Spleen (tissue), 11 donors: ENCODE results near the gene NOXA1. TPM values are rescaled to one million over a fixed set of nuclear protein-coding genes. Genes with fewer than 3 reads are reported as not detected.

Experiments used
- DNase-seq: peaks from one replicate; pipeline ENCODE4 v3.0.0-alpha.2; 2020
- H3K27ac ChIP-seq, 8 donors: fragments of 200-600 bp; sonication (generic) in 7 of 8; 1 replicate in 4 of 8; 2 replicates in 4 of 8; pipeline versions ENCODE4 v1.5.0 to v1.8.0; 2016 to 2021; ENCODE audit warnings: inconsistent platforms in 4 of 8, mild to moderate bottlenecking in 4 of 8, moderate library complexity in 1 of 8
- H3K27me3 ChIP-seq, 7 donors: fragments of 200-600 bp; sonication (generic) in 6 of 7; replicated peaks in 1 of 7; 1 replicate in 4 of 7; 2 replicates in 3 of 7; pipeline versions ENCODE4 v1.5.0 to v1.8.0; 2016 to 2021; ENCODE audit warnings: inconsistent platforms in 3 of 7, mild to moderate bottlenecking in 1 of 7
- H3K36me3 ChIP-seq, 6 donors: fragments of 200-600 bp; sonication (generic) in 5 of 6; 1 replicate in 4 of 6; 2 replicates in 2 of 6; pipeline versions ENCODE4 v1.5.0 to v1.8.0; 2016 to 2021; ENCODE audit warnings: inconsistent platforms in 2 of 6
- H3K4me1 ChIP-seq, 6 donors: fragments of 200-600 bp; sonication (generic) in 5 of 6; 1 replicate in 3 of 6; 2 replicates in 3 of 6; pipeline versions ENCODE4 v1.5.0 to v1.8.0; 2016 to 2021; ENCODE audit warnings: inconsistent platforms in 3 of 6
- H3K4me3 ChIP-seq, 8 donors: fragments of 200-600 bp; sonication (generic) in 7 of 8; 1 replicate in 4 of 8; 2 replicates in 4 of 8; pipeline versions ENCODE4 v1.5.0 to v1.8.0; 2016 to 2021; ENCODE audit warnings: inconsistent platforms in 4 of 8, mild to moderate bottlenecking in 4 of 8, moderate library complexity in 2 of 8
- H3K9me3 ChIP-seq, 8 donors: fragments of 200-600 bp; sonication (generic) in 7 of 8; 1 replicate in 4 of 8; 2 replicates in 4 of 8; pipeline versions ENCODE4 v1.5.0 to v1.8.0; 2016 to 2021; ENCODE audit warnings: inconsistent platforms in 4 of 8
- CTCF ChIP-seq, 11 experiments: fragments of 200-600 bp in 7 of 11; fragments of 450-650 bp in 4 of 11; sonication (generic) in 4 of 11; IDR thresholded peaks in 8 of 11; conservative IDR thresholded peaks in 3 of 11; 1 replicate in 7 of 11; 2 replicates in 4 of 11; pipeline versions ENCODE4 v1.4.0 to v1.8.0; 2016 to 2021; ENCODE audit warnings: antibody characterized with exemption in 11 of 11, inconsistent platforms in 4 of 11, mild to moderate bottlenecking in 1 of 11
- POLR2A ChIP-seq, 3 donors: fragments of 450-650 bp; IDR thresholded peaks; one replicate each; pipeline ENCODE4 v1.5.1; 2017; ENCODE audit warnings: antibody characterized with exemption in 3 of 3, mild to moderate bottlenecking in 1 of 3
- POLR2AphosphoS5 ChIP-seq, 3 donors: sonication (generic); formaldehyde crosslinking; IDR thresholded peaks; one replicate each; pipeline ENCODE4 v1.5.1; 2017; ENCODE audit warnings: antibody characterized with exemption in 3 of 3
- WGBS, 5 donors: extraction: QIAGEN DNeasy Blood & Tissue Kit in 3 of 5; methylation state at CpG; one replicate each; pipeline versions ENCODE4 v1.1.5 to v1.1.7; 2013 to 2018; 5-methylcytosine and 5-hydroxymethylcytosine counted together
- intact Hi-C: fragments of 100-400 bp; cut with DNase I; formaldehyde crosslinking; loops from one replicate; pipeline ENCODE4 v1.15.0; 2023; ENCODE audit warnings: low total_unique reads
- polyA plus RNA-seq, 3 donors: library from polyadenylated mRNA; stranded (reverse); fragments of 200-250 nt; gene quantifications; one replicate each; pipeline ENCODE4 v1.2.1, GENCODE V29; 2013
- total RNA-seq, 7 donors: library from RNA; depleted of rRNA in 3 of 7; stranded (reverse); fragments of >200 nt in 3 of 7; fragmentation: NEBNext Ultra II Directional in 4 of 7; extraction: Animal tissue kit (Norgen Biotek cat#: 25700) in 4 of 7; gene quantifications; one replicate each; pipeline versions ENCODE4 v1.1.0 to v1.2.1, GENCODE V29; 2016 to 2021
- donor health status: healthy with polysubstance abuse.
- donor health status: DM: no; HTN: no; CAD: no; lungs with moderate emphysema.
- donor health status: DM: no; HTN: no; CAD: no.
- donor health status: Bipolar disorder and iron deficiency.
- donor health status: healthy.
- donor health status: DM: no; HTN: no; CAD: no.
- donor health status: DM: yes; HTN: yes; CAD: no.

Gene NOXA1
- total and polyA plus RNA-seq, 10 donors, result 1.9 to 15.0 (median 5.9) TPM

- Histone ChIP-seq H3K4me3 (no peak overlapping the region), H3K4me1 (peaks cover 0 to 44% (median 9%) of the 10 kb centered on the region in 6 donors), H3K9me3 (no peaks in the 10 kb centered on the region), H3K27ac (no peak overlapping the region), H3K27me3 (peaks cover 0 to 88% (median 3%) of the 10 kb centered on the region in 7 donors), H3K36me3 (no peaks in the 10 kb centered on the region)
- WGBS, 5 donors, result 69 to 73% (median 70%) methylated on average over 23 to 43 of the region's 43 CpGs
- intact Hi-C loops, result no loop called here
- TF ChIP-seq CTCF (IDR thresholded peaks at IDR 0.05 in 8 of 11, conservative IDR thresholded peaks at IDR 0.05 in 3 of 11), result no peak
- TF ChIP-seq POLR2AphosphoS5 (IDR thresholded peaks at IDR 0.05), result peak in 1 of 3 donors; percentile 43
- peak; percentile 76 for DNase-seq
Measured at GRCh38 chr9:137434498-137435380, 11.5 kb downstream of the NOXA1 start.

DNA sequence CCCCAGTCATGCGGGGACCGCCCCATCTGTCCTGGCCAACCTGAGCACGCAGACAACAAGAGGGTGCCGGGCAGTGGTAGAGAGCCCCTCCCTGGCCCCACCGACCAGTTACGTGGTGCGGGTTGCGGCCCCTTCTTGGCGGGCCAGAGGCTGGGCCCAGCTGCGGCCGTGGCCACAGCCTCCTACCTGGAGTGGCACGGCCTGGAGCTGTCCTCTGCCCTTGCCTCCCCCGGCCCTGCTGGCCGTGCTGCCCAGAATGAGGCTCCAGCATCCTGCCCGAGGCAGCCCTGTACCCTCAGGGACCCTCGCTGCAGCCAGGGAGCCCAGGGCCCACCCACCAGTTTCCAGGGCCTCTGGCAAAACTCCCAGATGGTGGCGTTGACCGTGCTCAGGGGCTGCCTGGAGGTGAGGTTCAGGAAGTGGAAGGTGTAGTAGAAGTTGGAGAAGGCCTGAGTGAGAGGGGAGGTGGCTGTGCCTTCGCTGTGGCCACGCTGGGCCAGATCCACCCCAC, 12.2 kb downstream of the NOXA1 start:
- intact Hi-C loops, result no loop called here
- peak overlapping the region in 1 of 8 donors; percentile 27 for H3K27ac ChIP-seq
- H3K9me3 ChIP-seq, result no peaks in the 10 kb centered on the region
- H3K27me3 ChIP-seq, result peaks cover 0 to 83% (median 3%) of the 10 kb centered on the region in 7 donors
- no peaks in the 10 kb centered on the region for H3K36me3 ChIP-seq
- H3K4me3 ChIP-seq, result no peak overlapping the region
- DNase-seq, result peak; percentile 70
- peaks cover 0 to 37% (median 6%) of the 10 kb centered on the region in 6 donors for H3K4me1 ChIP-seq
- TF ChIP-seq CTCF (IDR thresholded peaks at IDR 0.05 in 8 of 11, conservative IDR thresholded peaks at IDR 0.05 in 3 of 11) (no peak), POLR2AphosphoS5 (IDR thresholded peaks at IDR 0.05) (no peak), POLR2A (IDR thresholded peaks at IDR 0.05) (no peak)
- 66 to 87% (median 76%) methylated on average over 9 to 20 of the region's 20 CpGs for WGBS, 5 donors

DNA sequence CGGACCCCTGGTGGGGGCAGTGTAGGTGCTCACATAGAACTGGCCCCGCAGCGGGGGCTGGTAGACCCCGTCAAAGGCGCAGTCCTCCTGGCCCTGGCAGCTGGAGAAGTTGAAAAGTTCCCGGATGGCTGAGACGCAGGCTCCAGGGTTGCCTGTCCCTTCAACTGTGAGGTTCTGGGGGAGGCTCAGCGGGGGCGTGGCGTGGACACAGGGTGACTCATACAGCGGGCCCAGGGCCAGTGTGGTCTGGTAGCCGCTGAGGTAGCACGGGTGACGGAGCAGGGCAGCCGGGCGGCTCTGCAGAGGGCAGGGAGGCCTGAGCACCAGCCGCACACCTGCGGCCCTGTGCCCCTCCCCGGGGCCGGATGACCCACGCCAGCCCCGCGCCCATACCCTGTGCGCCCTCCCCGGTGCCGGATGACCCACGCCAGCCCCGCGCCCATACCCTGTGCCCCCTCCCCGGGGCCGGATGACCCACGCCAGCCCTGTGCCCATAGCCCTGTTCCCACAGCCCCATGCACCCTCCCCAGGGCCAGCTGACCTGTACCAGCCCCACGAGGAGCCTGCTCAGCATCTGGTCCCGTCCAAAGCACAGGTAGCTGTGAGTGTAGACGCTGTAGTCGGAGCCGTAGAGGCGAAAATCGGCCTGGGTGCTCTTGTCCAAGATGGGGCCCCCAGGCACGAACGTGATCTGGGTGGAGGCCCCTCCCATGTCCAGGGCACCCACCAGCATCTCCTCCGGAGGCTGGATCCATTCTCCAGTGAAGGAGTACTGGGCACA, 13.0 kb downstream of the NOXA1 start:
- DNase-seq, result peak; percentile 75
- Histone ChIP-seq H3K9me3 (no peaks in the 10 kb centered on the region), H3K36me3 (no peaks in the 10 kb centered on the region), H3K27me3 (peaks cover 0 to 77% (median 3%) of the 10 kb centered on the region in 7 donors), H3K4me3 (no peak overlapping the region), H3K4me1 (peaks cover 0 to 35% (median 5%) of the 10 kb centered on the region in 6 donors), H3K27ac (peak overlapping the region in 1 of 8 donors; percentile 27)
- TF ChIP-seq POLR2A (IDR thresholded peaks at IDR 0.05) (no peak), CTCF (IDR thresholded peaks at IDR 0.05 in 8 of 11, conservative IDR thresholded peaks at IDR 0.05 in 3 of 11) (no peak), POLR2AphosphoS5 (IDR thresholded peaks at IDR 0.05) (peak in 1 of 3 donors; percentile 40)
- 58 to 85% (median 77%) methylated on average over 12 to 42 of the region's 42 CpGs for WGBS, 5 donors
- intact Hi-C loops, result no loop called here
